OCI-LY1 (cell line): ENCODE measurements around the gene SYT9.

ENCODE experiments used
- CTCF ChIP-seq: fragments of 200-600 bp; sonication (generic), shearing (Covaris generic); IDR thresholded peaks from 2 replicates; pipeline ENCODE4 v1.5.1; 2017; ENCODE audit warnings: mild to moderate bottlenecking, antibody characterized with exemption, low read length, moderate library complexity, mixed read lengths
- EZH2 ChIP-seq: fragments of 200-600 bp; sonication (generic), shearing (Covaris generic); IDR thresholded peaks from 2 replicates; pipeline ENCODE4 v1.8.0; 2017; ENCODE audit warnings: borderline replicate concordance, mixed run types, mild to moderate bottlenecking, antibody characterized with exemption, low read length, moderate library complexity, mixed read lengths

- TF ChIP-seq CTCF (no peak), EZH2 (no peak)
Measured at GRCh38 chr11:7376386-7376785, 124.7 kb downstream of the SYT9 start.
